ENCODE results near the gene NOL9. TPM values are rescaled to one million over a fixed set of nuclear protein-coding genes. Genes with fewer than 3 reads are reported as not detected.

The NOL9 gene
- total and polyA plus RNA-seq, 2 of the 13 experiments (the other 11 are each of a cell fraction or from before 2014, with no cell fraction given) = 18.0 to 24.7 TPM

GRCh38 chr1:6602669-6603237, 48.4 kb upstream of the NOL9 start, which contains the start of gene KLHL21 (continued):
- TF ChIP-seq PRMT3 (CRISPR knock-in tag; IDR thresholded peaks at IDR 0.05; ENCODE audit: borderline replicate concordance, low read depth) (peak; percentile 93; the same call in 1 of the 2 replicates), KDM1A (CRISPR knock-in tag; IDR thresholded peaks at IDR 0.05) (no peak), AKAP8 (CRISPR knock-in tag; IDR thresholded peaks at IDR 0.05) (peak; percentile 88), ZNF674 (CRISPR knock-in tag; IDR thresholded peaks at IDR 0.05; ENCODE audit: low read depth) (no peak), SIN3B (IDR thresholded peaks at IDR 0.05; ENCODE audit: low read length) (no peak), STAT6 (CRISPR knock-in tag; IDR thresholded peaks at IDR 0.05; ENCODE audit: borderline replicate concordance) (no peak), REXO4 (CRISPR knock-in tag; IDR thresholded peaks at IDR 0.05; ENCODE audit: borderline replicate concordance) (no peak), YEATS4 (CRISPR knock-in tag; IDR thresholded peaks at IDR 0.05; ENCODE audit: borderline replicate concordance) (peak; percentile 31; the same call in 1 of the 2 replicates), TBL1XR1 (IDR thresholded peaks at IDR 0.05; ENCODE audit: borderline replicate concordance, low read length, partially characterized antibody) (peak; percentile 35), SNAPC2 (CRISPR knock-in tag; IDR thresholded peaks at IDR 0.05) (peak; percentile 53; the same call in 1 of the 2 replicates), NPAS2 (CRISPR knock-in tag; IDR thresholded peaks at IDR 0.05; ENCODE audit: borderline replicate concordance) (no peak), TFE3 (CRISPR knock-in tag; IDR thresholded peaks at IDR 0.05) (no peak), KAT8 (CRISPR knock-in tag; IDR thresholded peaks at IDR 0.05) (peak; percentile 30; the same call in 1 of the 2 replicates), ZNF768 (CRISPR knock-in tag; IDR thresholded peaks at IDR 0.05) (no peak; the same call in 1 of the 2 replicates), TEAD2 (CRISPR knock-in tag; IDR thresholded peaks at IDR 0.05) (no peak), PLRG1 (conservative IDR thresholded peaks at IDR 0.05) (no peak), ETV5 (CRISPR knock-in tag; IDR thresholded peaks at IDR 0.05; ENCODE audit: borderline replicate concordance) (no peak), HDAC6 (IDR thresholded peaks at IDR 0.05; ENCODE audit: low read depth, low read length) (no peak), FOXK1 (CRISPR knock-in tag; IDR thresholded peaks at IDR 0.05; ENCODE audit: borderline replicate concordance, low read depth) (no peak), MED8 (CRISPR knock-in tag; IDR thresholded peaks at IDR 0.05; ENCODE audit: insufficient replicate concordance) (no peak), ZNF180 (CRISPR knock-in tag; IDR thresholded peaks at IDR 0.05; ENCODE audit: borderline replicate concordance, low read depth) (no peak), ZBTB38 (CRISPR knock-in tag; IDR thresholded peaks at IDR 0.05) (peak; percentile 71; the same call in 1 of the 2 replicates), SRSF1 (optimal IDR thresholded peaks at IDR 0.05; ENCODE audit: low read depth, low read length) (no peak), NONO (IDR thresholded peaks at IDR 0.05) (no peak), NONO (CRISPR knock-in tag; conservative IDR thresholded peaks at IDR 0.05) (peak; percentile 66; the same call in 1 of the 2 replicates), ZSCAN29 (CRISPR knock-in tag; conservative IDR thresholded peaks at IDR 0.05) (no peak; the same call in 1 of the 2 replicates), ZBTB46 (CRISPR knock-in tag; IDR thresholded peaks at IDR 0.05; ENCODE audit: borderline replicate concordance) (no peak)
